ENCODE measurements around the gene GNG13.

DNA sequence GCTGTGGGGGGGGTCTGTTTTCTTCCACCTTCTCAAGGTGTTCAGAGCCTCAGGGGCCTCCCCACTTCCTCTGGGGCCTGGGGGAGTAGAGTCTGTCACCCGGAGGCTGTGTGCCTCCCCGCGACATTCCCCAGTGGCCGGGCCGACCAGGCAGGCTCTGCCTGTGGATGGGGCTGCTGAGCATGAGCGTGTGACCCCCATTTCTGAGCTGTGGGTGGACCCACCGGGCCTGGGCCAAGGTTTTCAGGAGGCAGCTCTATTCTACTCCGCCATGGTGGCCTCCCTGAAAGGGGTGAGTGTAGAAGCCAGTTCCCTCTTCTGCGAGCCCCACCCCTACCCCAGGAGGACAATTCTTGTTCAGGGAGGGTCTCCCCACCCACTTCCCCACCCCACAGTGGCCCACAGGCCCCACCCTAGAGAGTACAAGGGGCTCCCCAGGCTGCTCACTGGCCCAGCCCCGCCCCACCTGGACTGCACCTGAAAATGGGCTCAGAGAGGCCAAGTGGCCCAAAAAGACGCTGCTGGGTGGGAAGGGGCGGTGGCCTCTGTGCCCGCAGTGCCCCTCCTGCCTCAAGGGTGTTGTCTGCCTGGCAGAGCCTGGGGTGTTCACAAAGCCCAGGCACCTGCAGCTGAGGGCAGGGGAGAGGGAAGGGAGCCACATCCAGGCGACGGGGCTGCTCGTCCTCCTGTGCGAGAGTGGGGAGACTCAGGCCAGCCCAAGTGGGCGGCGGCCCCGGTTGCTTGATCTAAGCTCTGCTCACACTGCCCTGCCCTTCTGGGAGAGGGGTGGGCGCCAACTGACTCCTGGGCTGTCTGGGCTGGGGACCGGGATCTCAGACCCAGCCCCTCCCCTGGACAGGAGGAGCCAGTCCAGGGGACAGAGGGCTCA is 38.7 kb downstream of the GNG13 start:
- TF ChIP-seq, protein P1, sequence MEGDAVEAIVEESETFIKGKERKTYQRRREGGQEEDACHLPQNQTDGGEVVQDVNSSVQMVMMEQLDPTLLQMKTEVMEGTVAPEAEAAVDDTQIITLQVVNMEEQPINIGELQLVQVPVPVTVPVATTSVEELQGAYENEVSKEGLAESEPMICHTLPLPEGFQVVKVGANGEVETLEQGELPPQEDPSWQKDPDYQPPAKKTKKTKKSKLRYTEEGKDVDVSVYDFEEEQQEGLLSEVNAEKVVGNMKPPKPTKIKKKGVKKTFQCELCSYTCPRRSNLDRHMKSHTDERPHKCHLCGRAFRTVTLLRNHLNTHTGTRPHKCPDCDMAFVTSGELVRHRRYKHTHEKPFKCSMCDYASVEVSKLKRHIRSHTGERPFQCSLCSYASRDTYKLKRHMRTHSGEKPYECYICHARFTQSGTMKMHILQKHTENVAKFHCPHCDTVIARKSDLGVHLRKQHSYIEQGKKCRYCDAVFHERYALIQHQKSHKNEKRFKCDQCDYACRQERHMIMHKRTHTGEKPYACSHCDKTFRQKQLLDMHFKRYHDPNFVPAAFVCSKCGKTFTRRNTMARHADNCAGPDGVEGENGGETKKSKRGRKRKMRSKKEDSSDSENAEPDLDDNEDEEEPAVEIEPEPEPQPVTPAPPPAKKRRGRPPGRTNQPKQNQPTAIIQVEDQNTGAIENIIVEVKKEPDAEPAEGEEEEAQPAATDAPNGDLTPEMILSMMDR (IDR thresholded peaks at IDR 0.05), result no peak
- TF ChIP-seq POLR2AphosphoS5 (IDR thresholded peaks at IDR 0.05) (no peak), POLR2A (IDR thresholded peaks at IDR 0.05) (no peak), EP300 (IDR thresholded peaks at IDR 0.05) (no peak)

Measured in stomach (tissue), 4 donors.